Hepatocyte (in vitro differentiated cells): ENCODE results near the gene PLEKHB1. TPM values are rescaled to one million over a fixed set of nuclear protein-coding genes. Genes with fewer than 3 reads are reported as not detected.
"Not testable (repeated sequence)": the region's sequence is repeated elsewhere in the genome, so short reads cannot be mapped to it uniquely, and the experiment has no call there.

ENCODE experiments used
- DNase-seq: peaks from one replicate; pipeline ENCODE4 v3.0.0-alpha.2; 2016; ENCODE audit warnings: low spot score
- H2AFZ ChIP-seq: fragments of 200-600 bp; sonication (generic); 2 replicates; pipeline ENCODE4 v1.6.0; 2016; ENCODE audit warnings: antibody characterized with exemption, mild to moderate bottlenecking
- H3K27ac ChIP-seq: fragments of 200-600 bp; sonication (generic); 2 replicates; pipeline ENCODE4 v1.5.1; 2016; ENCODE audit warnings: mild to moderate bottlenecking
- H3K27me3 ChIP-seq: fragments of 200-600 bp; sonication (generic); 2 replicates; pipeline ENCODE4 v1.6.1; 2016
- H3K36me3 ChIP-seq: fragments of 200-600 bp; sonication (generic); replicated peaks from 2 replicates; pipeline ENCODE4 v1.5.1; 2016; ENCODE audit warnings: low read depth; ENCODE audit not compliant: insufficient read depth
- H3K4me1 ChIP-seq: fragments of 200-600 bp; sonication (generic); 2 replicates; pipeline ENCODE4 v1.5.1; 2016; ENCODE audit warnings: mild to moderate bottlenecking, moderate library complexity; ENCODE audit not compliant: insufficient read depth
- H3K4me2 ChIP-seq: fragments of 200-600 bp; sonication (generic); 2 replicates; pipeline ENCODE4 v1.6.0; 2016
- H3K4me3 ChIP-seq: fragments of 200-600 bp; sonication (generic); 2 replicates; pipeline ENCODE4 v1.5.1; 2016; ENCODE audit warnings: mild to moderate bottlenecking
- H3K79me2 ChIP-seq: fragments of 200-600 bp; sonication (generic); 2 replicates; pipeline ENCODE4 v1.6.0; 2017; ENCODE audit warnings: mild to moderate bottlenecking
- H3K9me2 ChIP-seq: fragments of 200-600 bp; sonication (generic); replicated peaks from 2 replicates; pipeline ENCODE4 v1.6.0; 2017; ENCODE audit warnings: mild to moderate bottlenecking; ENCODE audit not compliant: insufficient read depth
- H3K9me3 ChIP-seq: fragments of 200-600 bp; sonication (generic); 2 replicates; pipeline ENCODE4 v1.5.1; 2016; ENCODE audit warnings: low read depth, mild to moderate bottlenecking
- H4K20me1 ChIP-seq: fragments of 200-600 bp; sonication (generic); 2 replicates; pipeline ENCODE4 v1.6.0; 2016; ENCODE audit warnings: mild to moderate bottlenecking; ENCODE audit not compliant: insufficient read depth, poor library complexity, severe bottlenecking
- EZH2 ChIP-seq: fragments of 200-600 bp; sonication (generic); IDR thresholded peaks from 2 replicates; pipeline ENCODE4 v1.6.1; 2016; ENCODE audit warnings: antibody characterized with exemption, mild to moderate bottlenecking, borderline replicate concordance
- EZH2phosphoT487 ChIP-seq: fragments of 200-600 bp; sonication (generic); IDR thresholded peaks from one replicate; pipeline ENCODE4 v1.6.1; 2018; ENCODE audit warnings: antibody characterized with exemption, mild to moderate bottlenecking, low read depth, moderate library complexity; ENCODE audit not compliant: unreplicated experiment, severe bottlenecking
- WGBS: methylation state at CpG from one replicate; pipeline ENCODE4 v1.1.6; 2016; ENCODE audit warnings: low lambda C conversion rate; ENCODE audit errors: missing lambda C conversion rate; 5-methylcytosine and 5-hydroxymethylcytosine counted together
- polyA plus RNA-seq: library from polyadenylated mRNA; unstranded; fragments of >200 nt; fragmentation: Nextera tagmentation; extraction: Ambion mirVana; gene quantifications from 2 replicates; pipeline ENCODE4 v1.2.1, GENCODE V29; 2016
- total RNA-seq: library from RNA; depleted of rRNA; stranded (reverse); fragments of >200 nt; gene quantifications from 2 replicates; pipeline ENCODE4 v1.2.3, GENCODE V29; 2014
- TF ChIP-seq, protein P1 (sequence below): fragments of 200-600 bp; sonication (generic); IDR thresholded peaks from 2 replicates; pipeline ENCODE4 v1.5.1; 2016; ENCODE audit warnings: antibody characterized with exemption, mild to moderate bottlenecking; ENCODE audit not compliant: poor library complexity

The PLEKHB1 gene
- total and polyA plus RNA-seq, 2 experiments from 2014 or later = 12.2 to 14.8 TPM

DNA sequence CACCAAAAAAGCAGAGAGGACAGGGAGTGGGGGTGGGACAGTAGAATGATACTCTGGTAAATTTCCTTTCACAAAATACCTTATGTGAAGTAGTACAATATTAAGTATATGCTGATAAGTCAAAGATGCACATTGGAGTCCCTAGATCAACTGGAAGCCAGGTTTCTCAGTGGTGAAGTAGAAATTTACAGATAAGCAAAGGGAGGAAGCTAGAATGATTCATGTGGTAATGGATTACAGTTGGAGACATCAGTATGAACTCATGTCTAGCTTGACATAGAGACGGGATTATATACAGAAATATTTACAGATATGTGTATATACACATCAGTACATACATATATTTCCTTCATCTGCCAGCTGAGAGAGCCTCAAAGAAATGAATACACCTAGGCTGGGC is 21.5 kb downstream of the PLEKHB1 start:
- Histone ChIP-seq H3K4me1 (no peaks in the 10 kb centered on the region), H3K9me3 (no peaks in the 10 kb centered on the region), H3K36me3 (no peaks in the 10 kb centered on the region), H3K9me2 (no peaks in the 10 kb centered on the region), H3K27me3 (no peaks in the 10 kb centered on the region), H3K27ac (no peak overlapping the region), H3K4me3 (no peak overlapping the region), H3K79me2 (no peaks in the 10 kb centered on the region), H2AFZ (no peak overlapping the region), H4K20me1 (no peaks in the 10 kb centered on the region), H3K4me2 (no peak overlapping the region)
- WGBS = 86% methylated on average over 1 of the region's 1 CpG
- DNase-seq = no peak
- TF ChIP-seq EZH2phosphoT487 = no peak
- TF ChIP-seq EZH2 = no peak
- TF ChIP-seq, protein P1, sequence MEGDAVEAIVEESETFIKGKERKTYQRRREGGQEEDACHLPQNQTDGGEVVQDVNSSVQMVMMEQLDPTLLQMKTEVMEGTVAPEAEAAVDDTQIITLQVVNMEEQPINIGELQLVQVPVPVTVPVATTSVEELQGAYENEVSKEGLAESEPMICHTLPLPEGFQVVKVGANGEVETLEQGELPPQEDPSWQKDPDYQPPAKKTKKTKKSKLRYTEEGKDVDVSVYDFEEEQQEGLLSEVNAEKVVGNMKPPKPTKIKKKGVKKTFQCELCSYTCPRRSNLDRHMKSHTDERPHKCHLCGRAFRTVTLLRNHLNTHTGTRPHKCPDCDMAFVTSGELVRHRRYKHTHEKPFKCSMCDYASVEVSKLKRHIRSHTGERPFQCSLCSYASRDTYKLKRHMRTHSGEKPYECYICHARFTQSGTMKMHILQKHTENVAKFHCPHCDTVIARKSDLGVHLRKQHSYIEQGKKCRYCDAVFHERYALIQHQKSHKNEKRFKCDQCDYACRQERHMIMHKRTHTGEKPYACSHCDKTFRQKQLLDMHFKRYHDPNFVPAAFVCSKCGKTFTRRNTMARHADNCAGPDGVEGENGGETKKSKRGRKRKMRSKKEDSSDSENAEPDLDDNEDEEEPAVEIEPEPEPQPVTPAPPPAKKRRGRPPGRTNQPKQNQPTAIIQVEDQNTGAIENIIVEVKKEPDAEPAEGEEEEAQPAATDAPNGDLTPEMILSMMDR = no peak

DNA sequence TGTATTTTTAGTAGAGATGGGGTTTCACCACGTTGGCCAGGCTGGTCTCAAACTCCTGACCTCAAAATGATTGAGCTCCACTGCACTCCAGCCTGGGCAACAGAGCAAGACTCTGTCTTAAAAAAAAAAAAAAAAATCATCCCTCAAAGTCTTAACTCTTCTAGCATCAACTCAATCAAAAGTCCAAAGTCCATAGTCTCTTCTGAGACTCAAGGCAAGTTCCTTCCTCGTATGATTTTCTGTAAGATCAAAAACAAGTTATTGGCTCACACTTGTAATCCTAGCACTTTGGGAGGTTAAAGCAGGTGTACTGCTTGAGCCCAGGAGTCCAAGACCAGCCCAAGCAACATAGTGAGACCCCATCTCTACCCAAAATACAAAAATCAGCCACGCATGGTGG is 24.4 kb downstream of the PLEKHB1 start:
- H3K9me3 ChIP-seq = no peaks in the 10 kb centered on the region
- H3K36me3 ChIP-seq = no peaks in the 10 kb centered on the region
- no peak overlapping the region for H3K27ac ChIP-seq
- H4K20me1 ChIP-seq = no peaks in the 10 kb centered on the region
- no peaks in the 10 kb centered on the region for H3K4me1 ChIP-seq
- no peak overlapping the region for H3K4me2 ChIP-seq
- no peak overlapping the region for H2AFZ ChIP-seq
- 90% methylated on average over 3 of the region's 3 CpGs for WGBS
- no peaks in the 10 kb centered on the region for H3K9me2 ChIP-seq
- no peak overlapping the region for H3K4me3 ChIP-seq
- H3K79me2 ChIP-seq = no peaks in the 10 kb centered on the region
- TF ChIP-seq EZH2phosphoT487 (no peak), EZH2 (no peak)
- TF ChIP-seq, protein P1 = no peak
- no peaks in the 10 kb centered on the region for H3K27me3 ChIP-seq
- no peak for DNase-seq

DNA sequence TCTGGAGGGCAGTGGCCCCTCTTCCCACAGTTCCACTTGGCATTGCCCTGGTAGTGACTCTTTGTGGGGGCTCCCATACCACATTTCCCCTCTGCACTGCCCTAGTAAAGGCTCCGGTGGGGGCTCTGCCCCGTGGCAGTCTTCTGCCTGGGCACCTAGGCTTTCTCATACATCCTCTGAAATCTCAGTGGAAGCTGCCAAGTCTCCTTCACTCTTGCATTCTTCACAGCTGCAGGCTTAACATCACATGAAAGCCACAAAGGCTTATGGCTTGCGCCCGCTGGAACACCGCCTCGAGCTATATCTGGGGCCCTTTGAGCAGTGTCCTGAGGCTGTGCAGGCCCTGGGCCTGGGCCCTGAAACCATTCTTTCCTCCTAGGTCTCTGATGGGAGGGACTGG is 25.3 kb downstream of the PLEKHB1 start:
- Histone ChIP-seq H3K27me3 (no peaks in the 10 kb centered on the region), H3K4me2 (no peak overlapping the region), H3K79me2 (no peaks in the 10 kb centered on the region), H3K27ac (no peak overlapping the region), H3K36me3 (no peaks in the 10 kb centered on the region), H2AFZ (no peak overlapping the region), H3K9me2 (no peaks in the 10 kb centered on the region), H4K20me1 (no peaks in the 10 kb centered on the region), H3K4me3 (no peak overlapping the region), H3K4me1 (no peaks in the 10 kb centered on the region), H3K9me3 (no peaks in the 10 kb centered on the region)
- WGBS = 81% methylated on average over 6 of the region's 6 CpGs
- DNase-seq = no peak
- TF ChIP-seq EZH2phosphoT487 = no peak
- TF ChIP-seq, protein P1 = no peak
- no peak for TF ChIP-seq EZH2

DNA sequence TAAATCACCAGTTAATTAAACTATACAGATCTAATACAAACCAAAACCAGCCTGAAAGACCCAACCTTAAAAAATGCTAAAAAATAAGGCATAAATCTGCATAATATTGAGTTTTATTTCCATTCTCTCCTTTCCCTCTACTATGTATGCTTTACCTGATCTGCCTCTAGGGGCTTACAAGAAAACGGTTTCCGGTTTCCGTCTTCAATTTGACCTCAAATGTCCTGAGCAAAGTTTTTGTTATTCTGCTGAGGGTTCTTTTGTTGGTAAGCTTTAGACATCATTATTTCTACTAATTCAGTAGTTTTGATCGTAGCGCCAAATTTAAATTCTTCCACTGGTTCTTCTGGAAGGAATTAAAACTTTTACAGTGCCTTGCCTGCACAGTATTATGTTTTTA is 30.2 kb downstream of the PLEKHB1 start:
- H3K4me1 ChIP-seq, H3K27me3 ChIP-seq, H3K4me2 ChIP-seq, H4K20me1 ChIP-seq, H3K9me3 ChIP-seq, H3K9me2 ChIP-seq, DNase-seq, H3K36me3 ChIP-seq, H3K4me3 ChIP-seq, H2AFZ ChIP-seq, H3K79me2 ChIP-seq, H3K27ac ChIP-seq: not testable (repeated sequence)
- 95% methylated on average over 5 of the region's 5 CpGs for WGBS
